ENCODE results near the gene CUEDC1.

GRCh38 chr17:57880086-57880456 is 75.1 kb downstream of the CUEDC1 start:
- no peak for TF ChIP-seq POLR2A (IDR thresholded peaks at IDR 0.05; ENCODE audit: low read length)
- TF ChIP-seq GATA1 (IDR thresholded peaks at IDR 0.05; ENCODE audit: low read depth, low read length), result no peak
